ENCODE data around the gene RRP1B. TPM values are rescaled to one million over a fixed set of nuclear protein-coding genes. Genes with fewer than 3 reads are reported as not detected.
"Not testable (repeated sequence)": the region's sequence is repeated elsewhere in the genome, so short reads cannot be mapped to it uniquely, and the experiment has no call there.

RRP1B gene
- total and polyA plus RNA-seq, 8 donors, result 4.0 to 23.6 (median 10.3) TPM

- intact Hi-C loops (cut with DNase I; ENCODE audit: low total_unique reads), result no loop called here
- DNase-seq, result no peak
- WGBS, 5 donors, result 88 to 98% (median 93%) methylated on average over 13 of the region's 13 CpGs
These were observed 49.5 kb downstream of the RRP1B start for GRCh38 chr21:43708745-43709381.

DNA sequence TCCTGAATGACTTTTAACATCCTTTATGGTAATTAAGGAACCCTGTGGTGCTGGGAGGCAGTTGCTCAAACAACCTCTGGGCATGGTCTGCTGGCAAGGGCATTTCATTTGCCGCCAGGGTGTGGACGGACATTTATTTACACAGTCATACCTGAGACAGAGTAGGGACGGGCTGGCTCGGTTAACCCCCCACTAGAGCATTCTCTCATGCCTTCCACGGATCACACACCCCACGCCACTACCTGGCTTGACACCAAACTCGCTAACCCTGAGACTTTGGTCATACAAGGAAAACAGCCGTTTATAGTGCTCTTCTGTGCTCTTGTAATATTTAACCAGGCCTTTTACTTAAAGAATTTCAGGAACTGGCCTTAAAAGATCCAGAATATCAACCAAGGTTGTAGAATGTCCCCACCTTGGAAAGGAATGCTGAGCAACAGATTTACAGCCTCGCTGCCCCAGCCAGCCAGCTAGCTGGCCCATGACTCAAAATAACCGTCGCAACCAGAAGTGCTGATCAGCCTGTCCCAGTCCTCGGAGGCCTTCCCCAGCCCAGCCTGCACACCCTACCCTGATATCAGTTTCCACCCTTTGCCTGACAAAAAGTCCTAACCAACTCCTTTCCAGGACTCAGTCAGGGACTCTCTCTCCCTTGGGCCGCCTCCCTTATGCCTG, 53.0 kb downstream of the RRP1B start:
- peak; percentile 84 to 90 for DNase-seq
- H3K9me3 ChIP-seq, result no peaks in the 10 kb centered on the region
- WGBS, 5 donors, result 30 to 56% (median 36%) methylated on average over 13 of the region's 13 CpGs
- TF ChIP-seq POLR2AphosphoS5 (IDR thresholded peaks at IDR 0.05) (peak in 2 of 3 donors; percentile 11 to 51), POLR2A (IDR thresholded peaks at IDR 0.05) (no peak)
- TF ChIP-seq, protein P1, sequence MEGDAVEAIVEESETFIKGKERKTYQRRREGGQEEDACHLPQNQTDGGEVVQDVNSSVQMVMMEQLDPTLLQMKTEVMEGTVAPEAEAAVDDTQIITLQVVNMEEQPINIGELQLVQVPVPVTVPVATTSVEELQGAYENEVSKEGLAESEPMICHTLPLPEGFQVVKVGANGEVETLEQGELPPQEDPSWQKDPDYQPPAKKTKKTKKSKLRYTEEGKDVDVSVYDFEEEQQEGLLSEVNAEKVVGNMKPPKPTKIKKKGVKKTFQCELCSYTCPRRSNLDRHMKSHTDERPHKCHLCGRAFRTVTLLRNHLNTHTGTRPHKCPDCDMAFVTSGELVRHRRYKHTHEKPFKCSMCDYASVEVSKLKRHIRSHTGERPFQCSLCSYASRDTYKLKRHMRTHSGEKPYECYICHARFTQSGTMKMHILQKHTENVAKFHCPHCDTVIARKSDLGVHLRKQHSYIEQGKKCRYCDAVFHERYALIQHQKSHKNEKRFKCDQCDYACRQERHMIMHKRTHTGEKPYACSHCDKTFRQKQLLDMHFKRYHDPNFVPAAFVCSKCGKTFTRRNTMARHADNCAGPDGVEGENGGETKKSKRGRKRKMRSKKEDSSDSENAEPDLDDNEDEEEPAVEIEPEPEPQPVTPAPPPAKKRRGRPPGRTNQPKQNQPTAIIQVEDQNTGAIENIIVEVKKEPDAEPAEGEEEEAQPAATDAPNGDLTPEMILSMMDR (IDR thresholded peaks at IDR 0.05), result peak in 1 of 7 experiments; percentile 12
- H3K4me1 ChIP-seq, result peaks cover 0 to 15% (median 4%) of the 10 kb centered on the region in 4 donors
- H3K4me3 ChIP-seq, result no peak overlapping the region
- no peaks in the 10 kb centered on the region for H3K27me3 ChIP-seq
- intact Hi-C loops (cut with DNase I; ENCODE audit: low total_unique reads), result no loop called here
- H3K36me3 ChIP-seq, result no peaks in the 10 kb centered on the region
- peak overlapping the region; percentile 71 to 86 (median 76) for H3K27ac ChIP-seq

More at GRCh38 chr21:43708745-43709381, 49.5 kb downstream of the RRP1B start:
- H3K27me3 ChIP-seq, result no peaks in the 10 kb centered on the region
- H3K4me1 ChIP-seq, result peaks cover 0 to 15% (median 4%) of the 10 kb centered on the region in 4 donors
- TF ChIP-seq POLR2AphosphoS5 (IDR thresholded peaks at IDR 0.05) (no peak), POLR2A (IDR thresholded peaks at IDR 0.05) (no peak), EP300 (IDR thresholded peaks at IDR 0.05) (no peak)
- TF ChIP-seq, protein P1 (IDR thresholded peaks at IDR 0.05), result no peak
- H3K4me3 ChIP-seq, result no peak overlapping the region
- no peaks in the 10 kb centered on the region for H3K9me3 ChIP-seq
- no peaks in the 10 kb centered on the region for H3K36me3 ChIP-seq
- H3K27ac ChIP-seq, result no peak overlapping the region

DNA sequence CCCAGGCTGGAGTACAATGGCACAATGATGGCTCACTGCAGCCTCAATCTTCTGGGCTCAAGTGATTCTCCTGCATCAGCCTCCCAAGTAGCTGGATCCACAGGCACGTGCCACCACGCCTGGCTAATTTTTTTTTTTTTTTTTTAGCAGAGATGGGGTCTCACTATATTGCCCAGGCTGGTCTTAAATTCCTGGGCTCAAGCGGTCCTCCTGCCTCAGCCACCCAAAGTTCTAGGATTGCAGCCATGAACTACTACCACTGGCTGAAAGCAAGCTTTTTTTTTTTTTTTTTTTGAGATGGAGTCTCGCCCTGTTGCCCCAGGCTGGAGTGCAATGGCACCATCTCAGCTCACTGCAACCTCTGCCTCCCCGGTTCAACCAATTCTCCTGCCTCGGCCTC, 53.8 kb downstream of the RRP1B start:
- H3K4me1 ChIP-seq, result peaks cover 0 to 18% (median 6%) of the 10 kb centered on the region in 4 donors
- H3K9me3 ChIP-seq; H3K36me3 ChIP-seq; intact Hi-C loops (cut with DNase I; ENCODE audit: low total_unique reads); DNase-seq; H3K27me3 ChIP-seq; H3K4me3 ChIP-seq: not testable (repeated sequence)
- WGBS, 5 donors, result 85 to 90% (median 87%) methylated on average over 6 of the region's 6 CpGs
- peak overlapping the region; percentile 71 to 86 (median 76) for H3K27ac ChIP-seq

DNA sequence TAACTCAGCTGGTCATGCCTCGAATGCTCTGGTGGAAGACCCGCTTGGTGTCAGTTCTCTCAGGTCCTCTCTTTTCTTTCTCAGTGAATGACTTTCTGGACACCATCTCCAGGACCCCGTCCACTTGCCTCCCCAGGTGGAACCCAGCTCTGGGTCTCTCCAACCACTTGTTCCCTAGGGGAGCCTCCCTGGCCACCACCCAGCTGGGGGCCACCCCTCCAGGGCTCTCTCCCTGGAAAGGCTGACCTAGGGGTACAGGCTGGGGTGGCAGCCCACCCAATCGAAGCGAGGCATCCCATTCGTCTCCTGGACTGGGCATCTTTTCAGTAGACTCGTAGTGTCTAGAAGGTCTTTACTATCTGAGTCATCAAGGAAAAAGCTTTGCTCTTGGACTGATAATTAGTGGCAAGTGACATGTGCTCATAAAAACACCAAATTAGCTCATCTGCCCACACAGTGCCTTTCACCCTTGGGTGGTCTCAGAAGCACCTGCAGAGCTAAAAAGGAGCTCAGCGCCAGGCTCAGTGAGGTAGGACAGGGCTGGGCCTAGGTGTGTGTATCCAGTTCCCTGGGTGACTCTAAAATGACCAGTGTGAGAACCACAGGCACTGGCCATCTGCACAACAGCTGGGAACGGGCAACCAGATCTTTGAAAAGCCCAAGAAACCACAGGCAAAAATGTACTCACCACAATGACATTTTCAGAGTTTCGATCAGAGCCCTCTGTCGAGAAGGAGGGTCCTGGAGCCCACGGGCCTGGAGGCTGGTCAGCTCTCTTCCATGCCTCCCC, 57.2 kb downstream of the RRP1B start:
- H3K36me3 ChIP-seq, result no peaks in the 10 kb centered on the region
- H3K4me1 ChIP-seq, result peaks cover 17 to 31% (median 28%) of the 10 kb centered on the region in 4 donors
- no peaks in the 10 kb centered on the region for H3K9me3 ChIP-seq
- no peak for DNase-seq
- no peaks in the 10 kb centered on the region for H3K27me3 ChIP-seq
- TF ChIP-seq, protein P1 (IDR thresholded peaks at IDR 0.05), result no peak
- TF ChIP-seq EP300 (IDR thresholded peaks at IDR 0.05) (no peak), POLR2A (IDR thresholded peaks at IDR 0.05) (no peak)
- H3K4me3 ChIP-seq, result no peak overlapping the region
- peak overlapping the region in 1 of 5 donors; percentile 2 for H3K27ac ChIP-seq
- WGBS, 5 donors, result 74 to 83% (median 79%) methylated on average over 12 of the region's 12 CpGs
- intact Hi-C loops (cut with DNase I; ENCODE audit: low total_unique reads), result no loop called here

Measured in stomach (tissue), 9 donors.